ENCODE results near the gene KRT6A. TPM values are rescaled to one million over a fixed set of nuclear protein-coding genes. Genes with fewer than 3 reads are reported as not detected.

Gene KRT6A
- total and polyA plus RNA-seq, 10 of the 15 experiments (the other 5 are each of a cell fraction or from before 2014, with no cell fraction given): 0.96 TPM; not detected in 9

- BruUV-seq (replicated peaks): no TSS peak
- SMC1A ChIA-PET (ENCODE audit: uncharacterized antibody, unreplicated experiment): no interaction called here
- Histone ChIP-seq H3K9me3 (replicated peaks; ENCODE audit: control insufficient read depth, insufficient read depth, low read length) (no peaks in the 10 kb centered on the region), H2AFZ (ENCODE audit: control insufficient read depth, low read depth, low read length) (no peak overlapping the region), H4K20me1 (ENCODE audit: control insufficient read depth, insufficient read depth) (no peaks in the 10 kb centered on the region), H3K4me1 (ENCODE audit: control insufficient read depth, insufficient read depth, low read length) (no peaks in the 10 kb centered on the region), H3K27me3 (replicated peaks in 1 of 2; ENCODE audit: control insufficient read depth in 2 of 2, insufficient read depth in 2 of 2, low read length in 1 of 2) (peaks cover 0 to 4% of the 10 kb centered on the region in 2 experiments; a peak in 1 of 4 replicates), H3K79me2 (ENCODE audit: control insufficient read depth, insufficient read depth, low read length) (no peaks in the 10 kb centered on the region), H3K27ac (ENCODE audit: control insufficient read depth, insufficient read depth) (no peak overlapping the region), H3K4me3 (no peak overlapping the region), H3K4me2 (ENCODE audit: control insufficient read depth, insufficient read depth) (no peak overlapping the region), H3K36me3 (ENCODE audit: control insufficient read depth in 2 of 2, insufficient read depth in 2 of 2, low read length in 1 of 2) (no peaks in the 10 kb centered on the region), H3K9ac (ENCODE audit: control insufficient read depth, insufficient read depth, low read length) (no peak overlapping the region)
- in situ Hi-C loops (cut with MboI) (no loop called here), intact Hi-C loops (cut with micrococcal nuclease; ENCODE audit: unreplicated experiment) (no loop called here)
- no peak for TF ChIP-seq ZNF207 (IDR thresholded peaks at IDR 0.05; ENCODE audit: borderline replicate concordance)
- TF ChIP-seq DPF2 (IDR thresholded peaks at IDR 0.05): no peak
- no peak for TF ChIP-seq HDAC6 (IDR thresholded peaks at IDR 0.05; ENCODE audit: unreplicated experiment)
- TF ChIP-seq ZNF384 (IDR thresholded peaks at IDR 0.05; ENCODE audit: borderline replicate concordance, low read depth, low read length): no peak
- TF ChIP-seq ZBTB40 (IDR thresholded peaks at IDR 0.05; ENCODE audit: borderline replicate concordance): no peak
- ATAC-seq (no peak), FAIRE-seq (no peak), DNase-seq (ENCODE audit: low read depth, low spot score) (no peak)
- RAD21 ChIA-PET (ENCODE audit: unreplicated experiment): no interaction called here
- POLR2A ChIA-PET: no interaction called here
- CTCF ChIA-PET: no interaction called here
Measured at GRCh38 chr12:52542157-52542556, 49.1 kb upstream of the KRT6A start.

All from GM12878 (cell line).